Stimulated activated CD4-positive, alpha-beta T cell treated with anti-CD3 and anti-CD28 coated beads, TNF-alpha, amount 100 ng/mL, for 24 hours (primary cell): ENCODE data around the gene WDR4.
"Not testable (repeated sequence)": the region's sequence is repeated elsewhere in the genome, so short reads cannot be mapped to it uniquely, and the experiment has no call there.

ENCODE experiments used
- DNase-seq, 3 experiments: peaks; one replicate each; pipeline ENCODE4 v3.0.0-alpha.2; 2020; ENCODE audit warnings: low read depth in 3 of 3

The WDR4 gene

GRCh38 chr21:42853621-42854020, 25.7 kb downstream of the WDR4 start:
- no peak for DNase-seq

- no peak for DNase-seq
Observed at GRCh38 chr21:42852925-42853570, 26.3 kb downstream of the WDR4 start.

GRCh38 chr21:42851812-42852665, 27.3 kb downstream of the WDR4 start:
- DNase-seq = no peak

- DNase-seq = no peak
Observed at GRCh38 chr21:42850866-42851391, 28.4 kb downstream of the WDR4 start.

GRCh38 chr21:42850463-42850862, 28.9 kb downstream of the WDR4 start:
- no peak for DNase-seq

- DNase-seq = no peak
Observed at GRCh38 chr21:42849759-42850412, 29.5 kb downstream of the WDR4 start.

GRCh38 chr21:42848932-42849758, 30.2 kb downstream of the WDR4 start:
- no peak for DNase-seq

GRCh38 chr21:42848144-42848931, 31.0 kb downstream of the WDR4 start:
- not testable (repeated sequence) for DNase-seq

GRCh38 chr21:42847726-42848125, 31.6 kb downstream of the WDR4 start:
- no peak for DNase-seq

GRCh38 chr21:42847051-42847707, 32.2 kb downstream of the WDR4 start:
- no peak for DNase-seq

- DNase-seq = no peak
Observed at GRCh38 chr21:42846221-42846620, 33.1 kb downstream of the WDR4 start.

GRCh38 chr21:42845296-42845965, 33.9 kb downstream of the WDR4 start:
- DNase-seq = no peak

- DNase-seq = no peak
Observed at GRCh38 chr21:42844411-42845113, 34.8 kb downstream of the WDR4 start.

- DNase-seq = no peak
Observed at GRCh38 chr21:42843056-42843455, 36.3 kb downstream of the WDR4 start.

- DNase-seq = not testable (repeated sequence)
Observed at GRCh38 chr21:42841916-42842655, 37.3 kb downstream of the WDR4 start.

- no peak for DNase-seq
Observed at GRCh38 chr21:42841156-42841915, 38.0 kb downstream of the WDR4 start.

- DNase-seq = no peak
Observed at GRCh38 chr21:42840411-42841155, 38.8 kb downstream of the WDR4 start.
